GM18505 (cell line): ENCODE measurements around the gene PROK1.

Experiments
- ATAC-seq: cut with Tn5 transposase; IDR thresholded peaks from one replicate; pipeline ENCODE4 v1.9.1; 2021; ENCODE audit not compliant: unreplicated experiment
- POLR2A ChIP-seq: IDR thresholded peaks from 4 replicates; pipeline ENCODE4 v1.6.1; 2011; ENCODE audit warnings: borderline replicate concordance; ENCODE audit not compliant: insufficient read depth, insufficient read length; ENCODE audit errors: extremely low read depth

PROK1 gene

GRCh38 chr1:110441888-110442287, 9.1 kb upstream of the PROK1 start:
- ATAC-seq, result no peak
- no peak for TF ChIP-seq POLR2A

GRCh38 chr1:110443451-110443850, 7.5 kb upstream of the PROK1 start:
- no peak for ATAC-seq
- TF ChIP-seq POLR2A, result no peak

GRCh38 chr1:110444561-110444960, 6.4 kb upstream of the PROK1 start:
- no peak for TF ChIP-seq POLR2A
- no peak for ATAC-seq

- no peak for TF ChIP-seq POLR2A
- no peak for ATAC-seq
Observed at GRCh38 chr1:110449661-110450651, 993 bp upstream of the PROK1 start.

GRCh38 chr1:110452330-110452729, 1.4 kb downstream of the PROK1 start:
- ATAC-seq, result no peak
- TF ChIP-seq POLR2A, result no peak

GRCh38 chr1:110453829-110454228, 2.9 kb downstream of the PROK1 start:
- TF ChIP-seq POLR2A, result no peak
- ATAC-seq, result no peak

GRCh38 chr1:110454328-110454727, 3.4 kb downstream of the PROK1 start:
- no peak for ATAC-seq
- no peak for TF ChIP-seq POLR2A

GRCh38 chr1:110455151-110455550, 4.2 kb downstream of the PROK1 start:
- ATAC-seq, result no peak
- no peak for TF ChIP-seq POLR2A

GRCh38 chr1:110457206-110457605, 6.3 kb downstream of the PROK1 start:
- no peak for TF ChIP-seq POLR2A
- no peak for ATAC-seq

GRCh38 chr1:110460253-110461220, 9.6 kb downstream of the PROK1 start:
- TF ChIP-seq POLR2A, result no peak
- ATAC-seq, result no peak

- TF ChIP-seq POLR2A, result no peak
- ATAC-seq, result no peak
Observed at GRCh38 chr1:110462093-110462492, 11.1 kb downstream of the PROK1 start.

- no peak for TF ChIP-seq POLR2A
- no peak for ATAC-seq
Observed at GRCh38 chr1:110462964-110463363, 12.0 kb downstream of the PROK1 start.

GRCh38 chr1:110463725-110464124, 12.8 kb downstream of the PROK1 start:
- TF ChIP-seq POLR2A, result no peak
- no peak for ATAC-seq

- no peak for ATAC-seq
- no peak for TF ChIP-seq POLR2A
Observed at GRCh38 chr1:110464340-110464739, 13.4 kb downstream of the PROK1 start.
